Superior temporal gyrus (tissue), 1 donor: ENCODE results near the gene PHF20.
A peak's percentile ranks its signal among the peaks of the same experiment; 100 is the strongest.
"Not testable (repeated sequence)": the region's sequence is repeated elsewhere in the genome, so short reads cannot be mapped to it uniquely, and the experiment has no call there.

ENCODE experiments used
- DNase-seq: peaks from one replicate; pipeline ENCODE4 v3.0.0-alpha.2; 2016; ENCODE audit errors: extremely low spot score

PHF20 gene

GRCh38 chr20:35972462-35972861, 200.6 kb downstream of the PHF20 start:
- DNase-seq, result no peak

GRCh38 chr20:35974256-35974655, 202.4 kb downstream of the PHF20 start:
- no peak for DNase-seq

- no peak for DNase-seq
Observed at GRCh38 chr20:35975576-35976373, 204.0 kb downstream of the PHF20 start.

GRCh38 chr20:35978041-35978513, 206.3 kb downstream of the PHF20 start:
- no peak for DNase-seq

- no peak for DNase-seq
Observed at GRCh38 chr20:35979544-35979943, 207.7 kb downstream of the PHF20 start.

- no peak for DNase-seq
Observed at GRCh38 chr20:35981969-35982368, 210.2 kb downstream of the PHF20 start.

- DNase-seq, result no peak
Observed at GRCh38 chr20:35984382-35984781, 212.6 kb downstream of the PHF20 start.

- DNase-seq, result no peak
Observed at GRCh38 chr20:35985806-35986205, 214.0 kb downstream of the PHF20 start.

GRCh38 chr20:35988910-35989463, 217.2 kb downstream of the PHF20 start:
- no peak for DNase-seq

- DNase-seq, result peak; percentile 29
Observed at GRCh38 chr20:35991142-35991771, 219.4 kb downstream of the PHF20 start.

- DNase-seq, result peak; percentile 89
Observed at GRCh38 chr20:35992713-35993335, 221.0 kb downstream of the PHF20 start.

GRCh38 chr20:35994994-35995453, 223.2 kb downstream of the PHF20 start:
- peak; percentile 84 for DNase-seq

GRCh38 chr20:35996492-35996891, 224.7 kb downstream of the PHF20 start:
- not testable (repeated sequence) for DNase-seq
